ENCODE data around the gene GNRH2. TPM values are rescaled to one million over a fixed set of nuclear protein-coding genes. Genes with fewer than 3 reads are reported as not detected.
"Not testable (repeated sequence)": the region's sequence is repeated elsewhere in the genome, so short reads cannot be mapped to it uniquely, and the experiment has no call there.

Gene GNRH2
- total RNA-seq, 4 donors from 2014 or later = not detected

GRCh38 chr20:3074812-3075211 lies 31.4 kb downstream of the GNRH2 start:
- Histone ChIP-seq H3K36me3 (no peaks in the 10 kb centered on the region), H3K4me3 (no peak overlapping the region), H3K9me3 (no peaks in the 10 kb centered on the region), H3K27me3 (peaks cover 0 to 69% (median 13%) of the 10 kb centered on the region in 4 donors), H3K4me1 (peaks cover 7 to 16% (median 14%) of the 10 kb centered on the region in 4 donors), H3K27ac (replicated peaks in 1 of 4) (no peak overlapping the region)
- no peak for TF ChIP-seq POLR2AphosphoS5 (IDR thresholded peaks at IDR 0.05)
- TF ChIP-seq POLR2A (IDR thresholded peaks at IDR 0.05; ENCODE audit: low read depth) = no peak
- TF ChIP-seq CTCF (IDR thresholded peaks at IDR 0.05) = no peak
- no peak for TF ChIP-seq EP300 (IDR thresholded peaks at IDR 0.05)
- DNase-seq (ENCODE audit: extremely low spot score) = no peak
- WGBS = 83% methylated on average over 6 of the region's 6 CpGs
- intact Hi-C loops (cut with DNase I) = no loop called here

- H3K9me3 ChIP-seq; intact Hi-C loops (cut with DNase I); DNase-seq (ENCODE audit: extremely low spot score); H3K36me3 ChIP-seq; H3K4me3 ChIP-seq; H3K27ac ChIP-seq (replicated peaks in 1 of 4): not testable (repeated sequence)
- Histone ChIP-seq H3K4me1 (peaks cover 7 to 16% (median 14%) of the 10 kb centered on the region in 4 donors), H3K27me3 (peaks cover 0 to 64% (median 13%) of the 10 kb centered on the region in 4 donors)
- WGBS = 75% methylated on average over 6 of the region's 6 CpGs
Measured at GRCh38 chr20:3075315-3075714, 31.9 kb downstream of the GNRH2 start.

GRCh38 chr20:3077618-3078134 lies 34.3 kb downstream of the GNRH2 start:
- Histone ChIP-seq H3K27me3 (peaks cover 0 to 64% (median 11%) of the 10 kb centered on the region in 4 donors), H3K27ac (replicated peaks in 1 of 4) (no peak overlapping the region), H3K4me1 (peaks cover 14 to 18% (median 16%) of the 10 kb centered on the region in 4 donors), H3K4me3 (no peak overlapping the region), H3K9me3 (no peaks in the 10 kb centered on the region), H3K36me3 (no peaks in the 10 kb centered on the region)
- intact Hi-C loops (cut with DNase I) = no loop called here
- WGBS = 68% methylated on average over 4 of the region's 4 CpGs
- TF ChIP-seq EP300 (IDR thresholded peaks at IDR 0.05) (no peak), CTCF (IDR thresholded peaks at IDR 0.05) (no peak), POLR2A (IDR thresholded peaks at IDR 0.05; ENCODE audit: low read depth) (no peak), POLR2AphosphoS5 (IDR thresholded peaks at IDR 0.05) (no peak)
- no peak for DNase-seq (ENCODE audit: extremely low spot score)

- DNase-seq (ENCODE audit: extremely low spot score) = no peak
Measured at GRCh38 chr20:3080939-3081388, 37.5 kb downstream of the GNRH2 start.

GRCh38 chr20:3081641-3082040 lies 38.2 kb downstream of the GNRH2 start:
- no peak overlapping the region for H3K27ac ChIP-seq (replicated peaks in 1 of 4)
- TF ChIP-seq POLR2AphosphoS5 (IDR thresholded peaks at IDR 0.05) = no peak
- no peak for TF ChIP-seq POLR2A (IDR thresholded peaks at IDR 0.05; ENCODE audit: low read depth)
- TF ChIP-seq CTCF (IDR thresholded peaks at IDR 0.05) = no peak
- no peak for TF ChIP-seq EP300 (IDR thresholded peaks at IDR 0.05)
- no peak for DNase-seq (ENCODE audit: extremely low spot score)
- H3K27me3 ChIP-seq = peaks cover 0 to 67% (median 22%) of the 10 kb centered on the region in 4 donors
- H3K4me1 ChIP-seq = peaks cover 19 to 29% (median 25%) of the 10 kb centered on the region in 4 donors
- no peaks in the 10 kb centered on the region for H3K9me3 ChIP-seq
- no peaks in the 10 kb centered on the region for H3K36me3 ChIP-seq
- H3K4me3 ChIP-seq = no peak overlapping the region
- intact Hi-C loops (cut with DNase I) = no loop called here
- WGBS = 93% methylated on average over 4 of the region's 11 CpGs

More at GRCh38 chr20:3080939-3081388, 37.5 kb downstream of the GNRH2 start:
- no peaks in the 10 kb centered on the region for H3K9me3 ChIP-seq
- no peaks in the 10 kb centered on the region for H3K36me3 ChIP-seq
- intact Hi-C loops (cut with DNase I) = no loop called here
- H3K4me1 ChIP-seq = peaks cover 19 to 29% (median 25%) of the 10 kb centered on the region in 4 donors
- H3K4me3 ChIP-seq = no peak overlapping the region
- WGBS = 62% methylated on average over 4 of the region's 6 CpGs
- H3K27ac ChIP-seq (replicated peaks in 1 of 4) = no peak overlapping the region
- TF ChIP-seq CTCF (IDR thresholded peaks at IDR 0.05) (no peak), POLR2A (IDR thresholded peaks at IDR 0.05; ENCODE audit: low read depth) (no peak), POLR2AphosphoS5 (IDR thresholded peaks at IDR 0.05) (no peak), EP300 (IDR thresholded peaks at IDR 0.05) (no peak)
- H3K27me3 ChIP-seq = peaks cover 0 to 72% (median 22%) of the 10 kb centered on the region in 4 donors

Measured in esophagus muscularis mucosa (tissue), 4 donors.